Activated T-helper 17 cell treated with anti-CD3 and anti-CD28 coated beads, Interleukin-2, amount 50 U/mL, for 72 hours (primary cell): ENCODE measurements around the gene NDUFC2. TPM values are rescaled to one million over a fixed set of nuclear protein-coding genes. Genes with fewer than 3 reads are reported as not detected.
A peak's percentile ranks its signal among the peaks of the same experiment; 100 is the strongest.
"Not testable (repeated sequence)": the region's sequence is repeated elsewhere in the genome, so short reads cannot be mapped to it uniquely, and the experiment has no call there.

Experiments
- ATAC-seq: fragments of 150-1000 bp; cut with Tn5 transposase; replicated peaks from 2 replicates; pipeline ENCODE4 v1.10.0; 2021; ENCODE audit warnings: mild to moderate bottlenecking, moderate library complexity
- H3K27ac Mint-ChIP-seq: one replicate; pipeline ENCODE4 v1.8.0; 2022; ENCODE audit warnings: mixed read lengths
- H3K27me3 Mint-ChIP-seq: one replicate; pipeline ENCODE4 v1.8.0; 2022; ENCODE audit warnings: mixed read lengths
- H3K36me3 Mint-ChIP-seq: one replicate; pipeline ENCODE4 v1.8.0; 2022; ENCODE audit warnings: low read depth, mild to moderate bottlenecking, mixed read lengths
- H3K4me1 Mint-ChIP-seq: one replicate; pipeline ENCODE4 v1.8.0; 2022; ENCODE audit warnings: mixed read lengths
- H3K4me3 Mint-ChIP-seq: one replicate; pipeline ENCODE4 v1.8.0; 2022; ENCODE audit warnings: mild to moderate bottlenecking, mixed read lengths
- H3K9me3 Mint-ChIP-seq: one replicate; pipeline ENCODE4 v1.8.0; 2022; ENCODE audit warnings: mixed read lengths
- total RNA-seq, 2 donors: library from RNA; stranded (reverse); gene quantifications; one replicate each; pipeline ENCODE4 v1.2.3, GENCODE V29; 2022

Gene NDUFC2
- total RNA-seq, 2 donors from 2014 or later: 80.5 to 149 TPM

- H3K36me3 Mint-ChIP-seq: no peaks in the 10 kb centered on the region
- no peaks in the 10 kb centered on the region for H3K9me3 Mint-ChIP-seq
- H3K4me1 Mint-ChIP-seq: no peaks in the 10 kb centered on the region
- no peak overlapping the region for H3K27ac Mint-ChIP-seq
- H3K4me3 Mint-ChIP-seq: no peak overlapping the region
- no peaks in the 10 kb centered on the region for H3K27me3 Mint-ChIP-seq
- ATAC-seq: no peak
Measured at GRCh38 chr11:78049348-78049747, 30.3 kb downstream of the NDUFC2 start.

GRCh38 chr11:78048561-78048960 lies 31.1 kb downstream of the NDUFC2 start:
- Mint-ChIP-seq H3K4me3 (no peak overlapping the region), H3K27me3 (no peaks in the 10 kb centered on the region), H3K9me3 (no peaks in the 10 kb centered on the region), H3K27ac (no peak overlapping the region), H3K36me3 (no peaks in the 10 kb centered on the region), H3K4me1 (no peaks in the 10 kb centered on the region)
- no peak for ATAC-seq

- Mint-ChIP-seq H3K27ac (no peak overlapping the region), H3K4me1 (peaks cover 3% of the 10 kb centered on the region), H3K9me3 (peaks cover 3% of the 10 kb centered on the region), H3K36me3 (no peaks in the 10 kb centered on the region), H3K27me3 (no peaks in the 10 kb centered on the region), H3K4me3 (peak overlapping the region; percentile 73)
- ATAC-seq: no peak
Measured at GRCh38 chr11:78046486-78046854, 33.2 kb downstream of the NDUFC2 start.

- peaks cover 3% of the 10 kb centered on the region for H3K9me3 Mint-ChIP-seq
- H3K4me1 Mint-ChIP-seq: peaks cover 4% of the 10 kb centered on the region
- H3K4me3 Mint-ChIP-seq: peak overlapping the region; percentile 73
- H3K36me3 Mint-ChIP-seq: no peaks in the 10 kb centered on the region
- ATAC-seq: peak; percentile 96
- H3K27me3 Mint-ChIP-seq: no peaks in the 10 kb centered on the region
- peak overlapping the region; percentile 66 for H3K27ac Mint-ChIP-seq
Measured at GRCh38 chr11:78045851-78046485, 33.7 kb downstream of the NDUFC2 start.

- no peak overlapping the region for H3K4me3 Mint-ChIP-seq
- no peaks in the 10 kb centered on the region for H3K27me3 Mint-ChIP-seq
- no peak overlapping the region for H3K27ac Mint-ChIP-seq
- H3K4me1 Mint-ChIP-seq: peaks cover 12% of the 10 kb centered on the region
- H3K36me3 Mint-ChIP-seq: no peaks in the 10 kb centered on the region
- H3K9me3 Mint-ChIP-seq: peaks cover 3% of the 10 kb centered on the region
- no peak for ATAC-seq
Measured at GRCh38 chr11:78044706-78045105, 35.0 kb downstream of the NDUFC2 start.

GRCh38 chr11:78041843-78042440 lies 37.7 kb downstream of the NDUFC2 start:
- H3K27ac Mint-ChIP-seq: peak overlapping the region; percentile 77
- peaks cover 14% of the 10 kb centered on the region for H3K4me1 Mint-ChIP-seq
- H3K27me3 Mint-ChIP-seq: no peaks in the 10 kb centered on the region
- H3K36me3 Mint-ChIP-seq: no peaks in the 10 kb centered on the region
- peak overlapping the region; percentile 46 for H3K4me3 Mint-ChIP-seq
- ATAC-seq: no peak
- H3K9me3 Mint-ChIP-seq: peaks cover 3% of the 10 kb centered on the region

- H3K9me3 Mint-ChIP-seq, ATAC-seq, H3K27me3 Mint-ChIP-seq, H3K36me3 Mint-ChIP-seq: not testable (repeated sequence)
- peak overlapping the region; percentile 77 for H3K27ac Mint-ChIP-seq
- H3K4me3 Mint-ChIP-seq: peak overlapping the region; percentile 46
- H3K4me1 Mint-ChIP-seq: peaks cover 14% of the 10 kb centered on the region
Measured at GRCh38 chr11:78041380-78041719, 38.3 kb downstream of the NDUFC2 start.

GRCh38 chr11:78040691-78041379 lies 38.8 kb downstream of the NDUFC2 start:
- Mint-ChIP-seq H3K4me3 (peak overlapping the region; percentile 86), H3K9me3 (peaks cover 3% of the 10 kb centered on the region), H3K36me3 (no peaks in the 10 kb centered on the region), H3K27me3 (no peaks in the 10 kb centered on the region), H3K4me1 (peaks cover 14% of the 10 kb centered on the region), H3K27ac (peak overlapping the region; percentile 98)
- ATAC-seq: no peak

- Mint-ChIP-seq H3K27me3 (no peaks in the 10 kb centered on the region), H3K27ac (peak overlapping the region; percentile 98), H3K4me3 (peak overlapping the region; percentile 86), H3K4me1 (peaks cover 14% of the 10 kb centered on the region), H3K9me3 (peaks cover 3% of the 10 kb centered on the region), H3K36me3 (no peaks in the 10 kb centered on the region)
- peak; percentile 90 for ATAC-seq
Measured at GRCh38 chr11:78039919-78040671, 39.6 kb downstream of the NDUFC2 start.

GRCh38 chr11:78039391-78039918 lies 40.2 kb downstream of the NDUFC2 start:
- H3K9me3 Mint-ChIP-seq: peaks cover 3% of the 10 kb centered on the region
- no peaks in the 10 kb centered on the region for H3K36me3 Mint-ChIP-seq
- peak; percentile 61 for ATAC-seq
- no peaks in the 10 kb centered on the region for H3K27me3 Mint-ChIP-seq
- H3K4me1 Mint-ChIP-seq: peaks cover 14% of the 10 kb centered on the region
- H3K4me3 Mint-ChIP-seq: peak overlapping the region; percentile 86
- peak overlapping the region; percentile 98 for H3K27ac Mint-ChIP-seq

GRCh38 chr11:78038697-78039313 lies 40.9 kb downstream of the NDUFC2 start:
- peaks cover 3% of the 10 kb centered on the region for H3K9me3 Mint-ChIP-seq
- ATAC-seq: no peak
- no peaks in the 10 kb centered on the region for H3K27me3 Mint-ChIP-seq
- peak overlapping the region; percentile 98 for H3K27ac Mint-ChIP-seq
- H3K36me3 Mint-ChIP-seq: no peaks in the 10 kb centered on the region
- peaks cover 14% of the 10 kb centered on the region for H3K4me1 Mint-ChIP-seq
- H3K4me3 Mint-ChIP-seq: peak overlapping the region; percentile 86

GRCh38 chr11:78037825-78038620 lies 41.6 kb downstream of the NDUFC2 start:
- H3K4me3 Mint-ChIP-seq: peak overlapping the region; percentile 13
- no peak for ATAC-seq
- H3K9me3 Mint-ChIP-seq: peaks cover 3% of the 10 kb centered on the region
- H3K27me3 Mint-ChIP-seq: no peaks in the 10 kb centered on the region
- peak overlapping the region; percentile 55 for H3K27ac Mint-ChIP-seq
- peaks cover 14% of the 10 kb centered on the region for H3K4me1 Mint-ChIP-seq
- H3K36me3 Mint-ChIP-seq: no peaks in the 10 kb centered on the region

- Mint-ChIP-seq H3K4me1 (peaks cover 14% of the 10 kb centered on the region), H3K36me3 (no peaks in the 10 kb centered on the region), H3K4me3 (no peak overlapping the region), H3K27me3 (no peaks in the 10 kb centered on the region), H3K9me3 (peaks cover 3% of the 10 kb centered on the region), H3K27ac (no peak overlapping the region)
- ATAC-seq: no peak
Measured at GRCh38 chr11:78037056-78037455, 42.6 kb downstream of the NDUFC2 start.
